Bronchial epithelial cell (primary cell): ENCODE data around the gene POLR1H. TPM values are rescaled to one million over a fixed set of nuclear protein-coding genes. Genes with fewer than 3 reads are reported as not detected.

ENCODE experiments used
- DNase-seq: peaks from one replicate; pipeline ENCODE4 v3.0.0-alpha.2; 2010; ENCODE audit warnings: low read depth
- FAIRE-seq: peaks from 2 replicates; lab custom pipeline; 2011; peaks lifted over from hg19 to GRCh38; lab: Jason Lieb, UNC
- H3K27me3 ChIP-seq: 2 replicates; pipeline ENCODE4 v1.5.1; 2011; ENCODE audit warnings: low read length; ENCODE audit not compliant: control insufficient read depth, insufficient read depth
- H3K36me3 ChIP-seq: 2 replicates; pipeline ENCODE4 v1.5.1; 2011; ENCODE audit warnings: low read length; ENCODE audit not compliant: control insufficient read depth, insufficient read depth
- H3K4me3 ChIP-seq: 2 replicates; pipeline ENCODE4 v1.5.1; 2011; ENCODE audit warnings: mild to moderate bottlenecking, low read depth, low read length, control low read depth
- total RNA-seq: library from RNA; depleted of rRNA; stranded (reverse); fragments of >200 nt; gene quantifications from 2 replicates; pipeline ENCODE4 v1.2.1, GENCODE V29; 2014
- TF ChIP-seq, protein P1 (sequence below): IDR thresholded peaks from 2 replicates; pipeline ENCODE4 v1.5.1; 2011; ENCODE audit warnings: mild to moderate bottlenecking, moderate library complexity, low read length, control low read depth, inconsistent platforms; ENCODE audit not compliant: insufficient read depth, severe bottlenecking

POLR1H gene
- total RNA-seq, 1 donor from 2014 or later = 62.1 TPM

DNA sequence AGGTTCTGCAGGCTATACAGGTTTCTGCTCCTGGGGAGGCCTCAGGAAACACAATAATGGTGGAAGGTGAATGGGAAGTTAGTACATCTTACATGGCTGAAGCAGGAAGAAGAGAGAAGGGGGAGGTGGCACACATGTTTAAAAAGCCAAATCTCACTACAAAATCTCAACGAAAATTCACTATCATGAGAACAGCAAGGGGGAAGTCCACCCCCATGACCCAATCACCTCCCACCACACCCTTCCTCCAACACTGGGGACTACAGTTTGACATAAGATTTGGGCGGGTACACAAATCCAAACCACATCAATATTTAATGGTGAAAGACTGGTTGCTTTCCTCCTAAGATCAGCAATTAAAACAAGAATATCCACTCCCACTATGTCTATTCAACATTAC lies 13.8 kb upstream of the POLR1H start:
- Histone ChIP-seq H3K4me3 (no peak overlapping the region), H3K36me3 (no peaks in the 10 kb centered on the region), H3K27me3 (no peaks in the 10 kb centered on the region)
- TF ChIP-seq, protein P1, sequence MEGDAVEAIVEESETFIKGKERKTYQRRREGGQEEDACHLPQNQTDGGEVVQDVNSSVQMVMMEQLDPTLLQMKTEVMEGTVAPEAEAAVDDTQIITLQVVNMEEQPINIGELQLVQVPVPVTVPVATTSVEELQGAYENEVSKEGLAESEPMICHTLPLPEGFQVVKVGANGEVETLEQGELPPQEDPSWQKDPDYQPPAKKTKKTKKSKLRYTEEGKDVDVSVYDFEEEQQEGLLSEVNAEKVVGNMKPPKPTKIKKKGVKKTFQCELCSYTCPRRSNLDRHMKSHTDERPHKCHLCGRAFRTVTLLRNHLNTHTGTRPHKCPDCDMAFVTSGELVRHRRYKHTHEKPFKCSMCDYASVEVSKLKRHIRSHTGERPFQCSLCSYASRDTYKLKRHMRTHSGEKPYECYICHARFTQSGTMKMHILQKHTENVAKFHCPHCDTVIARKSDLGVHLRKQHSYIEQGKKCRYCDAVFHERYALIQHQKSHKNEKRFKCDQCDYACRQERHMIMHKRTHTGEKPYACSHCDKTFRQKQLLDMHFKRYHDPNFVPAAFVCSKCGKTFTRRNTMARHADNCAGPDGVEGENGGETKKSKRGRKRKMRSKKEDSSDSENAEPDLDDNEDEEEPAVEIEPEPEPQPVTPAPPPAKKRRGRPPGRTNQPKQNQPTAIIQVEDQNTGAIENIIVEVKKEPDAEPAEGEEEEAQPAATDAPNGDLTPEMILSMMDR = no peak
- DNase-seq (no peak), FAIRE-seq (no peak)

DNA sequence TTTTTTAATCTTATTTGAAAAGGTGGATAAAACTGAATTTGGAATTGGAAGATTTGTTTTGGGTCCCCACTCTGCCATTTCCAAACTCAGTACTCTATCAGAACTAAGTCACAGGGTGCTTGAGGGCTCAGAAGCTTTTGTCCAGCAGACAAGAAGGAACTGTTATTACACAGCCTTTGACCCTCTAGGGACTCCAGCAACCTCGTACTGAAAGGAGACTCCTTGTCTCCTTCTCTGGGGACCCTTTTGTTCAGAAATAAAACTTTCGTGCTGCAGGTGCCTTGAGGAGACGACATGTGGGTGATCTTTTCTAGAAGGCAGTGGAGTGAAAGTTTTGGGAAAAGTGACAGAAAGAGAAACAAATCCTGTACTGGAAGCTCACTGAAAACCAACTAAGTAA lies 7.4 kb upstream of the POLR1H start:
- DNase-seq = no peak
- H3K4me3 ChIP-seq = no peak overlapping the region
- H3K36me3 ChIP-seq = peaks cover 3% of the 10 kb centered on the region
- no peak for FAIRE-seq
- H3K27me3 ChIP-seq = no peaks in the 10 kb centered on the region
- TF ChIP-seq, protein P1 = no peak

DNA sequence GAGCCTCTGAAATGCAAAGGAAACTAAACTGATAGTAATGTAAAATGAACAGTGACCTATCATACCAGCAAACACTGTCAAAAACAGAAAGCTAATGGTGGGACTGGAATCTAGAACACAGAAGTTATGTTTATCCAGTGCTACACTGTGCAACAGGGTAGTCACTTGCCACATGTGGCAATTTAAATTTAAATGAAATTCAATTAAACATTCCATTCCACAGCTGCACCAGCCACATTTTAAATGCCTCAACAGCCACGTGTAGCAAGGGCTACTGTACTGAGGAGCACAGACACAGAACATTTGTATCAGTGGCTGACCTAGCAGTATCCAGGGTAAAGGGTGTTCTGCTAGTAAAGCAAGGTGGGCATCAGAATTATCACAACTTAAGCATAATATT lies 5.6 kb upstream of the POLR1H start:
- Histone ChIP-seq H3K36me3 (peaks cover 3% of the 10 kb centered on the region), H3K27me3 (no peaks in the 10 kb centered on the region), H3K4me3 (no peak overlapping the region)
- TF ChIP-seq, protein P1 = no peak
- FAIRE-seq (no peak), DNase-seq (no peak)

DNA sequence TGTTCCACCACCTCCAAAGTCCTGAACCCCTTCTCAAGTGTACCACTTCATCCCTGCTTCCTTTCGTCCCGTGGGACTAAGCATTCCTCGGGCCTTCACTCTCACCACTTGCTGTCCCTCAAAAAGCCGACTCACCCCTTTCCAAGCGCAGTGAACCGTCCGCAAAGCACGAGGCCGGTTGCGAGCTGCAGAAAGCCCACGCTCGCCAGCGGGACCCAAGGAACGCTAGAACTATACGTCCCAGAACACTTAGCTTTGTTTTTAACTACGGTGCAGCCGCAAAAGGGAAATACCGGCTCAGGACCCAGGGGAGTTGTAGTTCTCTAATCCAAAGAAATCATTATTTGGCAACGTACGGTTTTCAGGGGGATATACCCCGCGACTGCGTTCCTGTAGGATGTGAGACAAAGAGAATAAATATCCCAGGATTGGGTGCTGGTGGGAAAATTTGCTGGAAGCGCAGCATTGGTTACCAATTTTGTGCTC lies 416 bp upstream of the POLR1H start:
- no peaks in the 10 kb centered on the region for H3K36me3 ChIP-seq
- no peaks in the 10 kb centered on the region for H3K27me3 ChIP-seq
- DNase-seq = no peak
- FAIRE-seq = no peak
- peak overlapping the region; percentile 73 for H3K4me3 ChIP-seq
- TF ChIP-seq, protein P1 = no peak

DNA sequence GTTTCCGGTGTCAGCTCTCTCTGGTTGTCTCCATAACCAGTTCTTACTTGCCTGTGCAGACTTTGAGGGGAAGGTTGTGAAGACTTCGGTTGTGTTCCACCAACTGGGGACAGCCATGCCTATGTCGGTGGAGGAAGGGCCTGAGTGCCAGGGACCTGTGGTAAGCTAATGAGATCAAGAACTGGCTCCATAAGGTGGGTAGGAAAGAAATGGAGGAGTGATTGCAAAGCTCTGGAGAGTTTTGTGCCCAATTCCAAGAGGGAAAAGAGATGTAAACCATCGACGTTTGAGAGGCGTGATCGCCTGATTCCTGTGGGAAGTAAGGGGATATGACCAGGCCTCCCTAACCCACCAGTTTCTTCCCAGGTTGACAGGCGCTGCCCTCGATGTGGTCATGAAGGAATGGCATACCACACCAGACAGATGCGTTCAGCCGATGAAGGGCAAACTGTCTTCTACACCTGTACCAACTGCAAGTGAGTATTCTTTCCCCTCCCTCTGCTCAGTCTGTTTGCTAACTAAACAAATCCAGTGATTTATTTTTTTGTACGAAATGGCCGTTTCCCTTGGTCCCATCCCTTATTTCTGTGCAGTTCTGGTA lies 893 bp downstream of the POLR1H start:
- Histone ChIP-seq H3K4me3 (peak overlapping the region; percentile 73), H3K27me3 (no peaks in the 10 kb centered on the region), H3K36me3 (no peaks in the 10 kb centered on the region)
- TF ChIP-seq, protein P1 = no peak
- FAIRE-seq (no peak), DNase-seq (peak; percentile 38)
